NAMALWA (cell line): ENCODE results near the gene IL22RA1.

ENCODE experiments used
- DNase-seq: peaks from one replicate; pipeline ENCODE4 v3.0.0-alpha.2; 2015; ENCODE audit warnings: low spot score

IL22RA1 gene

DNA sequence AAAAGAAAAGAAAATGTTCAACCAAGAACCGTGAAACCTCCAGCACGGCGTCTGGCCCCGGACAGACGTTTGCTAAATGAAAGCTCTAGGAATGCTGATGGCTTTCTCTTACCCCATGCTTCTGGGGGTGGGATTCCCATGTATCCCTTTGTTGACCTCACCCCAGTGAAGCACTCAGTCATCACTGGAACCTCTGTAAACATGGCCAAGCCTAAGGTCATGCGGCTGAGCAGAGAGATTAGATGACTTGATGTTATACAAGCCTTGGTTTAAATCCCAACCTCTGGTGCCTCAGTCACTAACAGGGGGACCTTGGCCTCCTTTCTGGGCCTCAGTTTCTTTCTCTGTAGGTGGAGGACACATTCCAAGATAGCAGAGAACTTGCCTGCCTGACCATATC lies 28.2 kb downstream of the IL22RA1 start:
- DNase-seq: no peak

DNA sequence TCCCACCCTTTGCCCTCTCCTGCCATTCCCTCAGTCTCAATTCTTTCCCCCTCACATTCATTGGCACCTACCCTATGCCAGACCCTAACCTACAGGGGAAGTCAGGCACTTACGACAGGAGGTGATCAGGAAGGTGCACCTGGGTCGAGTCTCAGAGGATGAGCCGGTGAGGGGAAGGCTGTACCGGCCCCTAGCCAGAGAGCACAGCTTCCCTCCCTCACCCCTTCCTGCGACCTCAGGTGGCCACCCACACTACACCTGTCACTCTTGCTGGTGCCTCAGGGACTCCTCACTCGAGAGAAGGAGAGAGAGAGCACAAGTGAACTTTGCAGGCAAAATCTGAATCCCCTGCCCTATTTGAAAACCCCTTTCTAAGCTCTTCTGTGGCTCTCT lies 29.3 kb downstream of the IL22RA1 start:
- DNase-seq: no peak

DNA sequence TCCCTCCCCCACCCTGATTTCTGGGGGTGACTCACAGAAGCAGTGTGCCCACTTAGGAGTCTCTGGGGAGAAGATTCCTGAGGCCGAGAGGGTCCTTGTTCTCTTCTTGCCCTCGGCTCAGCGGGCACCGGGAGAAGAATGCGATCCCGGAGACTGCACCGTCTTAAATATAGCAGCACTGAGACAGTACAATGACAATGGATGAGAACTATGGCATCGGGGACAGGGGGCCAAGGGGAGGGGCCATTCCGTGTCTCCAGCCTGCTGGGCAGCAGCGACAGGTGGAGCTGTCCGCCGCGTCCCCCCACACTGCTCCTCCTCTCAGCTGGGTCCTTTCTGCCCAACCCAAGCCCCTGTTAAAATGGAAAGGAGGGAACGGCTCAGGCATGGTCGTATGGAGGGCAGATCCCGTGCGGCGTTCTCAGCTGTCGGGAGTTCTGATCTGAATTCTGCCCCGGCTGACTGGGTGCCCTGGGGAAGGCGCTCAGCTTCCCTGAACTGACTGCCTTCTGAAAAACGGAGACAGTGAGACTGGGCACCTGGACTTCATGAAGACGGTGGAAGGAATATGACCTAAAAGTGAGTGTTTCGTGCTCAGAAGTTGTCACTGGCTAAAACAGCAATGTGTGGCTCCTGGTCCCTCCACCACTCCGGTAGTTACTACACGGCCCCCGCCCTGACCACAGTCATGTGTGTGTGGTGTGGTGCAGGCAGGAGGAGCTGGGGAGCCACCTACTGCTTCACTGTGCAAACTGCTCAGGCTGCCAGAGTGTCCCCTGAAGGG lies 30.8 kb downstream of the IL22RA1 start, which contains the start of gene MYOM3:
Gene MYOM3 (minus strand): TSS at position 140 of the 784 bp plus-strand sequence. CDS start 3,499 bp downstream, outside the sequence.
- peak; percentile 52 for DNase-seq

DNA sequence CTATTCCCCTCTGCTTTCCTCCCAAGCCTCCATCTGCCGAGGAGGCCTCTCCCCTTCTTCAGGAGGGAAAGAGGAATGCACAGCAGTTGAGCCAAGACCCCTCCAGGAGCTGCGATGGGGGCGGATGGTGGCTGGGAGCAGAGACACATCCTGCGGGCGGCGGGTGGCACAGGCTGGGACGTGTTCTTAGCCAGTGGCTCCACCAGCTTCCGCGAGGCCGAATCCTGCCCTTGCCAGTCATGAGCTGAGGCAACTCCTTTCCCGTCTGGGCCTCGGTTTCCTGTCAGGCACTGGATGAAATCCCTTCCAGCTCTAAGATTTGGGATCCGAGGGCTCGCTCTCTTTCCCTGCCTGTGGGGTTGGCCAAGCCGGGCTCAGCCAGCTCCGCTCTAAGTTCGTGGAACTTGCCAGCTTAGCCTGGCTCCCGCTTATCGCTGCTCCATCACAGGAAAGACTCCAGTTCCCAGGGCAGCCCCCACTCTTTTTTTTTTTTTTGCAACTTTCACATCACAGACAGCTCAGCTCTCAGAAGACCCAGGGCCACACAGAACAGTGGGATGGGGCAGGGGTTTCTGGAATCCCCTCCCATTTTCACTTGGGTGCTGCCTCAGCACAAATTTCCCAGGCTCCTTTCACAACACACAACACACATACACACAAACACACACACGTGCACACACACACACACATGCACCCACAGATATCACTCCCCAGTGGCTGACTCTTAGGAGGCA lies 31.5 kb downstream of the IL22RA1 start:
- no peak for DNase-seq

DNA sequence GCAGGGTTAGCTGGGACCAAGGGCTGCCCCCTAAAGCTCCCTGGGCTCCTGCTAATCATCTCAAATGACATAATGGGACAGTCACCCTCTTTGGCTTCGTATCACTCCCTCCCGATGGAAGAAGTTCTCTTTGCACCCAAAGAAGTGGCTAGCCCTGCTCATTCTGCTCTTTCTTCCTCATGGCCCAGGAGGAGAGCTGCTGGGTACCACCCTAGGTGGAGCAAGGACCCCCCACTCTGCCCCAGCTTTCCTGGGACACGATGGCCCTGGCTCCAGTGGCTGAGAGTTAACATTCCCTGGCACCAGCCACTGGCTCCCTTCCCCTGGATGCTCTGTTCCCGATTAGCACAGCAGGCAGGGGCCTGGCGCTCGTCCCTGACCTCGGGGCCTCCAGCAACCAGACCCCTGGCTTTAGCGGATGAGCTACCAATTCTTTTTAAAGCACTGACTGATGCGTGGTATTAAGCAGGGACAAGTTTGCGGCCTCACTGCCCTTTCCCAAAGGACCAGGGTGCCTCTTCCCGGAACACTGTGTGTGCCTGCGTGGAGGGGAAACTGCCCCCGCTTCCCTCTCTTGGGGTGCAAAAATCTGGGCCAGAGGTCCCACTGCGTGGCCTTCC lies 32.2 kb downstream of the IL22RA1 start:
- DNase-seq: no peak

DNA sequence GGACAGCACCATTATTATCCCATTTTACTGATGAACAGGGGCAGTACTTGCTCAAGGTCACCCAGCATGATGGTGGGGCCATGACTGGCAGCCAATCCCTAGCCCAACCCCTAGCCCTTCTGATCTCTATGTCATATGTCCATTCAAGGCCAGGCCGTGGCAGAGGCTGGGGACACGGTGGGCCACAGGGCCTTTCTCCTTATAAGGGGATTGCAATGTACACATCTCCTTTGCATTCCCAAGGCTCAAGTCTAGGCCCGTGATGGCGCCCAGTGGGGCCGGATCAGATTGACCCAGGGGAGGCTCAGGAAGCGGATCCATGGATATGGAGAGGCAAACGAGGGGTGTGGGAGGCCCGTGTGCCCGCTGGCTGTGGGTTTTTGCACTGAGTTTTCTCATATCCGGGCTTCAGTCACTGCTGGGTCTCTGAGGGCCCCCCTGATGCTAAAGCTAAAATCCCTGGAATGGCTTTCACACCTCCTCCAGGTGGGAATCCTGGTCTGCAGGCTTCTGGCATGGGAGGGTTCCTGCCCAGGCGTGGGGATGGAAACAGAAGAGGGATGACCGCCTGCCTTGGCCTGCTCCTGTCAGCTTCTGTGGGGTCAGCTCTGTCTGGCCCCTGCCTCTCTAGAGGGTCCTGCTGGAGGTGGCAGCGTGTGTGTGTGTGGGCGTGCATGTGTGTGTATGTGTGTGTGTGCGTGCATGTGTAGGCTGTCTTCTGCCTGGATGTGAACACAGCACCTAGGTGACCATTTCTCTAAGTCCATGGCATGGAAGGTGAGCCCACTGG lies 33.1 kb downstream of the IL22RA1 start:
- DNase-seq: no peak

DNA sequence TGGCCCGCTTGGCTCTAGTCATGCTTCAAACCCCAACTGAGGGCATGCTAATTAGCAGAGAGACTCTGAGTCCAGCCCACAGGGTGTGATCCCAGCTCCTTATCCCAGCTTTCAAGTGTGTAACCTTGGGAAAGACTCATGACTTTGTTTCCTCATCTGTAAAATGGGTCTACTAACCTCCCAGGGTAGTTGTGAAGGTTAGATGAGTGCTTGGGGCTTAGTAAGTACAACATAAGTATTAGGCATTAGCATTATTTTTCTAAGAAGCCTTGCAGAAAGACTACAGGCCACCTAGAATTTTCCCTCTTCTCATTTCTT lies 33.8 kb downstream of the IL22RA1 start:
- DNase-seq: no peak

DNA sequence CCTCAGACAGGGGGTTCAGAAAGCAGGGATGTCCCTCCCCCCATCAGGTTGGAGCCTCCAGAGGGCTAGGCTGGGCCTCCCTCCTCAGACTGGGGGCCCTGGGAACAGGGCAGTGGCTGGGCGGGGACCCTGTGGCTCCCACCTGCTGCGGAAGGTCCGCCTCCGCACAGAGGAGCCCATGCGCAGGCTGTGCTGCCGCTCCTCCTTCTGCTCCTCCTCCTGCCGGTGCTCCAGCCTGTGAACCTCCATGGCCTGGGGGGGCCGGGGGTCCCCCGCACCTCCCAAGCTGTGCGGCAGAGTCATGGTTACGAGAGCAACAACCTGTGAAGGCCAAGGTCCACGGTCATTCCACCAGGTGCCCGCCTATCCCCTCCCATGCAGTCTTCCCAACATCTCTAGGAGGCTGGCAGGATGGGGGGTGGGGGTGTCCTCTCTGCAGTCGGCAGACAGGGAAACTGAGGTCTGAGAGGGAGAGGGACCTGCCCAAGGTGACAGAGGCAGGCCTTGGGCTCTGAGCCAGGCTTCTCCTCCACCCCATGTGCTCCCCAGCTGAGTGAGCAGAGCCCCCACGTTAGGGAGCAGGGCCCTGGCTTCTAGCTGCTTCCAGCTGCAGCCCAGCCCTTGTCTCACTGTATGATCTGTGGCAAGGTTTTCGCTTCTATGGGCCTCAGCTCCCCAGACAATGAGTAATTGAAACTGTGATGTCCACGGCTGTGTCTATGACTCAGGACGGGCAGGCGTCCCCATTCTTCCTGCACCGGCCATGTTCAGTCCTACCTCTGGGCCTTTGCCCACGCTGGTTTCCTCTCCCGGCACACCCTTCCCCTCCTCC lies 34.4 kb downstream of the IL22RA1 start:
- DNase-seq: no peak

DNA sequence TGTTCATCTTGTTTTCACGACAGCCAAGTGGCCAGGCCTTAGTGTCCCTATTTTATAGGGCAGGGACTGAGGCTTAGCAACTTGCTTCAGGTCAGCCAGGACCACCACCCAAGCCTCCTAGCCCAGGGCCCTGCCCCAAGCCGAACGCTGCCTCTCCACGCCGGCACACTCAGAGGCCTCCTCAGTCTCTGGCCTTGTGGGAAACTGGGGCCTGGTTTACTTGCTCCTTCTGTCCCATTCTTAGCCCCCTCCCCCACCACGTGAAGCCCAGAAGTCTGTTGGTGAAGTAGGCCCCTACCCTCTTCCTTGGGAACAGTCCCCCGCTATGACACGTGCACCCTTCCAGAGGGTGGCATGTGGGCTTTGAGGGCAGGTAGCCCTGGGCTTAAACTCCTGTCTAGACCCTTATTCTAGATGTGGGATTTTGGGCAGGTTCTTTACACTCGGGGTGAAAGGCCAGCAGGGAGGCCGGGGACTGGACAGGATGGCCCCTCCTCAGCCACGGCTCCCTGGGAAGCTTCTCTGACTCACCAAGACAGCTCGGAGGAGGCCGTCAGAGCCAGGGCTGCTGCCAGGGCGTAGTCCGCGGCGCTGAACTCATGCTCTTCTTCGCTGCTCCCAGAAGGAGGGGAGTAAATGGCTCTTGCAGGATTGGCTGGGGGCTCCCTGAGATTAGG lies 35.3 kb downstream of the IL22RA1 start:
- DNase-seq: no peak

DNA sequence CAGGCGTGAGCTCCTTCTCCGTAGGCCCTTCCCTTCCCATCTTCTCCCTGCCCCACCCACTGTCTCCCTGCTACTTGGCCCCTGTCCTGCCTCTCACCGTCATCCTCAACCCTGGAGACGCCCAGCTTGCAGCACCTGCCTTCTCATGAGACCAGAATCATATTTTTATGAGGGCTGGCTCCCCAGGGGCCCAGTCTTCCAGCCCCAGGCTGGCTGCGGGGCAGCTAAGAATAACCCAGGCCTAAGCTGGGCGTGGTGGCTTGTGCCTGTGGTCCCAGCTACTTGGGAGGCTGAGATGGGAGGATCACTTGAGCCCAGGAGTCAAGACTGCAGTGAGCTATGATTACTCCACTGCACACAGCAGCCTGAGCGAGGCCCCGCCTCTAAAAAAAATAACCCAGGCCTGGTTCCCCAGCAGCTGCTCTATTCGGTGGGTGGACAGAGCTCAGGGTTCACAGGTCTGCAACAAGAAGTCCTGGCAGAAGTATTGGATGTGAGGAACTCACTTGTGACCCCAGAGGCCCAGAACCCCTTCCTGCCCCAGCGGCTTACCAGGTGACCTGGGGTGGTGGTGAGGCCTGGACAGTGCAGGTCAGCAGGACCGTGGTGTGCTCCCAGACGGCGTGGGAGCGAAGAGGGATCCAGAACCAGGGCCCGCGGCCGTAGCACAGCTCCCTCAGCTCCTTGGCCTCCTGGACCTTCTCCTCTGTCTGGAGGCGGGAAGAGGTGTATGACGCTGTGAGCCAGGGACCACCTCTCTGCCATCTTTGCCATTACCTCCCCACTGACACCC lies 37.4 kb downstream of the IL22RA1 start:
- no peak for DNase-seq

DNA sequence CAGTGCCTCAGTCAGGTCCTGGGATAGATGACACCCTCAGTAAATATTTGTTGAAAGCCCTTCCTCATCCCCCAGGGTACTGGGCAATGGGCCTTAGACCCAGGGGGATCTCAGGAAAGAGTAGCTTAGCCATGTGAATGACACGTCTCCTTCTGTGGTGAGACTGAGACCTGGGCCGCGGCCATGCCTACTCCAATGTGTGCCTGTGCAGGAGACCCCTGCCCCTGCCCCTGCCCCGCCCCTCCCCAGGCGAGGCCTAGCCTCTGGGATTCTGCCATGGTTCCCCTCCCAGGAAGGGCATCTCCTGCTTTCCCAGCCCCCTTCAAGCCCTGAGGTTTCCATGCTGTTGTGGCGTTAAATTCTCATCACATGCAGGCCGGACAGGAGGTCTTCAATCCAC lies 38.1 kb downstream of the IL22RA1 start:
- DNase-seq: no peak

DNA sequence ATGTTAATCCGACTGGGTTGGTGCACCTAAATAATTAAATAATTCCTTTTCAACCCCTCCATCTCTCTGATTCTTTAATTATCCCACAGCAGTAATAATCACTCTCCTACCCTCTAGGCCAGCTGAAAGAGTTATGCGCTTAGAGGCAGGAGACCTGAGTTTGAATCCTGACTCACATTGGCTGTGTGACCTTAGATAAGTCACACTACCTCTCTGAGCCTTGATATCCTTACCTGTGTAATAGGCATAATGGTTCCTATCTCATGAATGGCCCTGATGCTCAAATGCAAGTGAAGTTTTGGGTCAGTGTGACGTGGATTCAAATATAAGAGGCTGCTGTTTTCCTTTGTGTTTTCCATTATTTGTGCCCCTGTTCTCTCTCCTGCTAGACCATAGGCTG lies 39.1 kb downstream of the IL22RA1 start:
- DNase-seq: no peak

DNA sequence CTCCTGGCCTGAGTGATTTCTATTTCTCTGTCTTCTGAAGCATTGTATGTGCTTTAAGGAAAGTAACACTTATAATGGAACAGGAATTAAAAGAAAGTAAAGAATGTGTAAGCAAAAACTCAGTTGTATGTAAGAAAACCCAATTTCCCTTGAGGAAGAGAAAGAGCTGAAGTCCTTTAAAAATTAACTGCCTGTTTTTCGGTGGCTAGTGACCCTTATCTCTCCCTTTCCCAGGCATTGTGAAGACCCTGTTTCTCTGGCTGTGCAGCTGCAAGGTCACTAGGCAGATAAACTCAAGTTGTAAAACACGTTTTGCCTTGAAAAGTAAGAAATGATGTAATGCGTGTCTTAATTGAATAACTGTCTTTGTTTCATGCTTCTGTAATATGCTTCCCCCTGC lies 39.5 kb downstream of the IL22RA1 start:
- DNase-seq: no peak

DNA sequence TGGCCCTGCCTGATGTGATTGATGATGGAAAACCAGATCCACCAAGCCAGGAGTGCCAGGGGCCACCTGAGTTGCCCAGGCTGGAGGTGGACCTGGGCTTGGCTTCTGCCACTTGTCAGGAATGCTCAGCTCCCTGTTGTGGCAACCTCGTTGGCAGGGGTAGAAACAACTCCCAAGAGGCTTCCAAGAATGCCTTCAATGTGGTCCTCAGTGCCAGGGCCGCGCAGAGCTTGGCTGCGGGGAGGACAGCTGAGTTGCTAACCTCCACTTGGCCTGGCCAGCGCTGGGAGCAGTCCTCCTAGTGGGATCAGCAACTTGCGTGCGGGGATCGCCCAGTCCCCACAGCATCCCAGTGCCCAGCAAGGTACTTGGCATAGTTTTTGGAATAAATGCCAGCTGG lies 40.0 kb downstream of the IL22RA1 start:
- DNase-seq: no peak

DNA sequence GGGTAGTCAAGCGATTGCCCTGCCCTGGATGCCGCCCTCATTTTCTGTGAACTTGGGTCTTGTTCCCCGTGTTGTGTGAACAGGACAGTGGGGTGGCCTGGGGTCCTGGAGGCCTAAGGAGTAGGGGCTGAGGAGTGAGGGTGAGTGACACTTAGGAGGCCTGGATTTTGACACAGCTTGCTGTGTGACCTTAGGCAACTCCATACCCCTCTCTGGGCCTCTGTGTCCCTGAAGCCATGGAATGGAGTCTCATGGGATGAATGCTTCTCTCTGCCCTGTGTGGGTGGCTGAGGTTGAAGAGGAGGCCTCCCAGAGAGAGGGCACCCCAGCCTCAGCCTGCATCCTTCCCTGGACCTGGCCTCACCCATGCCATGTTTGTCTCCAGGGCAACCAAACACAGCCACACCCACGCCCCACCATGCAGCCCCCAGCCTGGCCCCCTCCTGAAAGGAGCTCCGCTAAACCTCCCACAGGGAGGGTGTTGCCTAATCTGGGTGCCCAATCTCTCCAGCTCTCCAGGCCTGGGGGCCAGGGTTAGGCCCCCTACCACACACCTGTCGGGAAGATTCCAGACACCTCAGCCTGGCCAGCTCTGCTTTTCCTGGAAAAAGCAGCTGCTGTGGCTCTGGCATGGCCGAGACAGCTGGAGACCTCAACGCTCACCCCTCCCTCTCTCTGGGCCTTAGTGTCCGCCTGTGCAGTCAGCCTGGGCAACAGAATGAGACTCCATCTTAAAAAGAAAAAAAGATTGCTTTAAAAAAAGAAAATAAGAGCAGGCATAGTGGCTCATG lies 40.9 kb downstream of the IL22RA1 start:
- DNase-seq: no peak

DNA sequence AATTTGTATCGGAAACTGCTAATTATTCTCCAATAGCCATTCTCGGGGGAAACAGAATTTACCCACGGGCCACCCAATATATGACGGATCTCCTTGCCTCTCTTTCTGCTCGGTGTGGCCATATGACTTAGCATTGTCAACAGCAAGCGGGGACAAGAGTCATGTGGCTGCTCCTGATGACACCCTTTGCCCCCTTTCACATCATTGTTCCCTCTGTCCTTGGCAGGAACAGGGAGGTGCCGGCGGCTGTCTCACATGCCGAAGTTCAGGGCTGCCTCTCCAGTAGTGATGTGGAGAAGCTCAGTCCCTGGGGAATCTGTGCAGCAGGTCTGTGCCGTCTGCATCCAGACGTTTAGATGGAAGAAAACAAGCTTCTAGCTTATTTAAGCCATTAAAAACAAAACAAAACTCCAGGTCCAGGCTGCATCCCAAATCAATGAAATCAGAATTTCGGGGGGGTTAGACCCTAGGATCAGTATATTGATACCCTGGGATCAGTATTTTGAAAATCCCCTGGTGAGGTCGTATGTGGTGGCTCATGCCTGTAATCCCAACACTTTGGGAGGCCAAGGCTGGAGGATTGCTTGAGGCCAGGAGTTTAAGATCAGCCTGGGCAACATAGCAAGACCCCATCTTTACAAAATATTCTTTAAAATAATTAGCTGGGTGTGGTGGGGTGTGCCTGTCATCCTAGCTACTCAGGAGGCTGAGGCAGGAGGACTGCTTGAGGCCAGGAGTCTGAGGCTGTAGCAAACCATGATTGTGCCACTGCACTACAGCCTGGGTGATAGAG lies 41.8 kb downstream of the IL22RA1 start:
- DNase-seq: no peak

DNA sequence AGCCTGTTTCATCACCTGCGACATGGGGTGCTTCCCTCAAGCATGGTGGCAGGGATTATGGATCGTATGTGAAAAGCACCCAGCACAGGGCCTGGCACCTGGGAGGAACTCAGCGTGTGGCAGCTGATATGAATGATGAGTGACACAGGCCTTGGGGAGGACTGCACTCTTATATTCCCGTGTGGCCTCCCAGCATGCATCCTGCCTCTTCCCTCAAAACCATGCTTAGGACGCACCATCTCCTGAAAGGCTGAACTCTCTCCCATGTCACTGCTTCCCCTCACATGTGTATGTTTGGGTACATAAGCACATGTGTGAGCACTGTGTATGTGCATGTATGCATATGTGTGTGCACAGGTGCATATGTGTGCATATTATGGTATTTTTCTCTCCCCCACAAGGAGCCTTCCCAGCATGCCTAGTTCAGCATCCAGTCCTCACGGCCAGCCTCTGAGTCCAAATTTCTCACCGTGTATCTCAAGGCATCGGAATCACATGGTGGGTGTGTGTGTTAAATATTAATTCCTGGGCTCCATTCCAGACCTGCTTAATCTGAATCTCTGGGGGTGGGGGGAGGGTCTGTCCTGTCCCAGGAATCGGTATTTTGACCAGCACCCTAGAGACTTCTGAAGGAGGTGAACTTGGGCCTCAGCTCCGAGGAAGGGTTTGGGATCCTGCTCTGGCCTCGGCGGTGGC lies 43.8 kb downstream of the IL22RA1 start:
- no peak for DNase-seq

DNA sequence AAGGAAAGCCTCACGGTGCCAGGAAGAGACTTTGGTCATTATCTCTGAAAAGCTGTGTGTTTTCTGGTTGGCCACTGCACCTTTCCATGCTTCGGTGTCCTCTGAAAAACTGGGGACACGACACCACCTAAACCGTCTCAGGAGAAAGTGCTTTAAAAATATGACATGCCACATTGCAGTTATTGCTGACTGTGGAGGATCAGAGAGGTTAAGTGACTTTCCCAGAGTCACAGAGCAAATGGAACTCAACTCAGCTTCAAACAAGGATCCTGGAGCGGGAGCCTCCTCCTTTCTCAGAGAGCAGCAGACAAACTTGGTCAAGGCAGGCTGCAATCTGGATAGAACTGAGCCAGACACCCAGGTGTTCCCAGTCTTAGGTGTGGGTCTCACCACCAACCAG lies 44.8 kb downstream of the IL22RA1 start:
- DNase-seq: no peak
